Retinal pigment epithelial cell (primary cell): Measurements from ENCODE around the gene CDK17.

Experiments used
- DNase-seq: peaks from one replicate; pipeline ENCODE4 v3.0.0-alpha.2; 2010; ENCODE audit warnings: low read depth
- H3K4me3 ChIP-seq: 2 replicates; pipeline ENCODE4 v1.5.1; 2011; ENCODE audit warnings: mild to moderate bottlenecking, low read length, control low read depth, moderate library complexity
- TF ChIP-seq, protein P1 (sequence below): conservative IDR thresholded peaks from 2 replicates; pipeline ENCODE4 v1.5.1; 2011; ENCODE audit warnings: low read depth, low read length, control low read depth, inconsistent platforms

CDK17 gene

DNA sequence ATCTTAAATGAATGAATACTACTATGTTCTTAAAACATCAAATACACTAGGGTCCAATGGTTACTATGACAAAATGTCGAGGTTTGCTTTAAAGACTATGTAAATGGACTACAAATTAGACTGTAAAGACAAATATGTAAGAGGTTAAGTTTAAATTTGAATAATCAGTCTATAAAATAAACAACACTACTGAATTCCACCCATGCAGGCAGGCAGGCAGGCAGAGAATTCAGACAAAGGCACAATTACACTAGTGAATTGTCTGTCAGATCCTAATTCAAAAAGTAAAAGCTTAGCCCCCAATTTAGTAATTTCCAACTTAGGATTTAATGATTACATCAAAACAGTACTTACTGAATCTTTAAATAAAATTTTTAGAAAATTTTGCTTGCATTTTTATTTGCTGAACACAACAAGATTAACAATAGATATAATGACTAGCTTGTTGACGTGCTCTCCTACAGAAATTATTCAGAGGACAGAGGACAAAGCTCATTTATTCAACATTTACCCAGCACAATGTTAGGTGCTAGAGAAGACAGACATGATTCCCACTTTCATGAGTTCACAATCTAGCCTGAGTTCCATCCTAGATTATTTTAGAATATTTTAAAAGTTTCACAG, 97.4 kb downstream of the CDK17 start:
- no peak overlapping the region for H3K4me3 ChIP-seq
- TF ChIP-seq, protein P1, sequence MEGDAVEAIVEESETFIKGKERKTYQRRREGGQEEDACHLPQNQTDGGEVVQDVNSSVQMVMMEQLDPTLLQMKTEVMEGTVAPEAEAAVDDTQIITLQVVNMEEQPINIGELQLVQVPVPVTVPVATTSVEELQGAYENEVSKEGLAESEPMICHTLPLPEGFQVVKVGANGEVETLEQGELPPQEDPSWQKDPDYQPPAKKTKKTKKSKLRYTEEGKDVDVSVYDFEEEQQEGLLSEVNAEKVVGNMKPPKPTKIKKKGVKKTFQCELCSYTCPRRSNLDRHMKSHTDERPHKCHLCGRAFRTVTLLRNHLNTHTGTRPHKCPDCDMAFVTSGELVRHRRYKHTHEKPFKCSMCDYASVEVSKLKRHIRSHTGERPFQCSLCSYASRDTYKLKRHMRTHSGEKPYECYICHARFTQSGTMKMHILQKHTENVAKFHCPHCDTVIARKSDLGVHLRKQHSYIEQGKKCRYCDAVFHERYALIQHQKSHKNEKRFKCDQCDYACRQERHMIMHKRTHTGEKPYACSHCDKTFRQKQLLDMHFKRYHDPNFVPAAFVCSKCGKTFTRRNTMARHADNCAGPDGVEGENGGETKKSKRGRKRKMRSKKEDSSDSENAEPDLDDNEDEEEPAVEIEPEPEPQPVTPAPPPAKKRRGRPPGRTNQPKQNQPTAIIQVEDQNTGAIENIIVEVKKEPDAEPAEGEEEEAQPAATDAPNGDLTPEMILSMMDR = no peak
- no peak for DNase-seq

DNA sequence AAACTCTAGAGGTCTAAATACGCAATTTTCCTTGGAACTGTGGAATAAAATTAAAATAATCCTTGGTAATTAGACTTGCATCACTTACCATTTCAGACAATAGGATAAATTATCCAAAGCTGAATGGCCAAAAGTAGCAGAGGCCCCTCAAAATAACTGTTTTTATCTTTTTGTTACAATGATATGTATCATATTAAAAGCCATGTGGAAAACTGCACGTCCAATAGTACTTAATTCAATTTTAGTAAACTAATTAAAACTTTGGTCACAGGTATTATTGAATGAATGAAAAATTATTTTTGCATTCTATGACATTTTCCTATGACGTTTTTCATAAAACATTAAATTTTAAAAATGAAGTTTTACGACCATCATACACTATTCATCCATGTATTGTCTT, 98.5 kb downstream of the CDK17 start:
- H3K4me3 ChIP-seq = no peak overlapping the region
- DNase-seq = no peak
- TF ChIP-seq, protein P1 = no peak

DNA sequence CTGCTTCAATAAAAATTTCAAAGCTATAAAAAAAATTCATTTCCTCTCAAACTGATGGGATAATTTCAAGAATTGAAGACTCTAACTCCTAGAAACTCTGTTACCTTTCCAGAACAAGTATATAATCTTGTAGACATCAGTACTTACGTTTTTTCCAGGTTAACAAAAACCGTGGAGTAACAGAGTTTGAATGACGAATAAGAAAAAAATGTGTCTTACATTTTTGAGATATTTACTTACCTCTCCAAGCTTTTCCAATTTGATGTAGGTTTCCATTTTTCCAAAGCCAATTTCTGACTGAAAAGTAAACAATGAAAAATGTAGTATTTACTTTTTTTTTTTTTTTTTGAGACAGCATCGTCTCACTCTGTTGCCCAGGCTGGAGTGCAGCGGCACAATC, 100.2 kb downstream of the CDK17 start:
- no peak overlapping the region for H3K4me3 ChIP-seq
- TF ChIP-seq, protein P1 = no peak
- no peak for DNase-seq

DNA sequence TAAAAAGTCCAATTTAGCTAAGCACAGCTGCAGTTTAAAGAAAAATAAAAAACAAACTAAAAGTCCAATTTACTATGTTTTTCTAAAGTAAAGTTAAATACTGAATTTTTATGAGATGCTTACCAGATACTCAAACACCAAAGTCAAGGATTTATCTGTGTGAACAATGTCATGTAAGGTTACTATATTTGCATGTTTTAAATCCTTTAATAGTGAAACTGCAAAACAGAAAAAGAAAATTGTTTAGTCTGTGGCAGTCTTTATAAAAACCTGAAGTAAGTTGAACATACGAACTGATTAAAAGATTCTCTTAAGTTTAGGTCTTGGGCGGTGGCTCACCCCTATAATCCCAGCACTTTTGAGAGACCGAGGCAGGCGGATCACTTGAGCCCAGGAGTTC, 102.7 kb downstream of the CDK17 start:
- no peak for DNase-seq
- H3K4me3 ChIP-seq = no peak overlapping the region
- TF ChIP-seq, protein P1 = no peak

DNA sequence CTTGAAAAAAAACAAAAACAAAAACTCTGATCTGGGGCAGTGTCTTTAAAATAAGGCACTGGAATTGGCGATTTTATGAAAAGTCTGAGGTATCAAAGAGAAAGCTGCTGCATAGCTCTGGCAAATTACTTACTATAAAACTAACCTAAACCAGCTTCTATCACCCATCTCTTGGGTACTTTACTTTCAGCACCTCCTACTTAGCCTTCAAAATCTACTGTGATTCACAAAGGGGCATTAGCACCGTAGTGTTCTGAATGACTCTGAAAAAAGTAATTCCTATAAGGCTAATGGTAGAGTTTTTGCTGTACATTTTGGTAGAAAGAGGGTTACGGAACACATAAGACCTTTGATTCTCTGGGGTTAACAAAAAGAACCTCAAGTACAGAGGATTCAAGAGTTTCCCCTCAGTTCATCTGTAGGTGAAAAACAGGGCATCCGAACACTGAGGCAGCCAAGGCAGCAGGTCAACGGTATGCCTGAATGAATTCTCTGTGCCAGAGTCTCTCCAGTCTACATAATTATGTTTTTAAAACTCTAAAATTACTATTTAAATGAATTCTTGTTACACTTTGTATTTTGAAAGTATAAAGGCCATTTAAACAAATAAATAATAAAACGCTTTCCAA, 104.6 kb downstream of the CDK17 start:
- no peak for DNase-seq
- no peak overlapping the region for H3K4me3 ChIP-seq
- TF ChIP-seq, protein P1 = no peak

DNA sequence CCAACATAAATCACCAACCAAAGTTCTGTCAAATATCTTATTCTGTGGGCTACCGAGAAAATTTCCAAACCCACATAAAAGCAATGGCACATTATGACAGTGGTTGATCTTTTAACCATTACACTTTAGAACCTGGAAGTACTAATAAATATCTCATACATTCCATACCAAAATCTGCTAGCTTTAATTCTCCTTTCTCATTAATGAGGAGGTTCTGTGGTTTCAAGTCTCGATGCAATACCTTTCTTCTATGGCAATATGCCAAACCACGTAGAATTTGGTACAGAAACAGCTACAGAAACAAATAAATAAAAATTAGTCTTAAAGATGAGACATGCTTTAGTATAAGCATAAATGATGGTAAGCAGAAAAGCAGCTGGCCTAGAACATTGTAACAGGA, 105.4 kb downstream of the CDK17 start:
- no peak overlapping the region for H3K4me3 ChIP-seq
- TF ChIP-seq, protein P1 = no peak
- DNase-seq = peak; percentile 18

DNA sequence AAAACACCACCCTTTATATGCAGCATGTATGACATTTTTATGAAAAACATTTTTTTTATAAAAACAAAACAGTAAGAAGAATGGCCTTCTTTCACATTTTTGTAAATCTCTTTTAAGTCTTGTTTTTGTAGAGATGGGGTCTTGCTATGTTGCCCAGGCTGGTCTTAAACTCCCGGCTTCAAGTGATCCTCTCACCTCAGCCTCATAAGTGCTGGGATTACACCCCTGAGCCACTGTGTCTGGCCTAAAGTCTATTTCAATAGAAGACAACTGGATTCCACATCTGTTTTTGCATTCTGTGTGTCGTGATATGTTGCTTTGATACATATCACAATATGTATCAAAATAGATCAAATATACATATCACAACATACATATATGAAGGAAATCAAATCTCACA, 107.1 kb downstream of the CDK17 start:
- TF ChIP-seq, protein P1 = no peak
- no peak for DNase-seq
- no peak overlapping the region for H3K4me3 ChIP-seq
